Measurements from ENCODE around the gene FADS2. TPM values are rescaled to one million over a fixed set of nuclear protein-coding genes. Genes with fewer than 3 reads are reported as not detected.

Gene FADS2
- total RNA-seq, 4 donors from 2014 or later = 5.4 to 24.8 (median 14.7) TPM

- TF ChIP-seq CTCF (IDR thresholded peaks at IDR 0.05; ENCODE audit: low read depth) = no peak
Measured at GRCh38 chr11:61815790-61816735, 12.0 kb upstream of the FADS2 start.

DNA sequence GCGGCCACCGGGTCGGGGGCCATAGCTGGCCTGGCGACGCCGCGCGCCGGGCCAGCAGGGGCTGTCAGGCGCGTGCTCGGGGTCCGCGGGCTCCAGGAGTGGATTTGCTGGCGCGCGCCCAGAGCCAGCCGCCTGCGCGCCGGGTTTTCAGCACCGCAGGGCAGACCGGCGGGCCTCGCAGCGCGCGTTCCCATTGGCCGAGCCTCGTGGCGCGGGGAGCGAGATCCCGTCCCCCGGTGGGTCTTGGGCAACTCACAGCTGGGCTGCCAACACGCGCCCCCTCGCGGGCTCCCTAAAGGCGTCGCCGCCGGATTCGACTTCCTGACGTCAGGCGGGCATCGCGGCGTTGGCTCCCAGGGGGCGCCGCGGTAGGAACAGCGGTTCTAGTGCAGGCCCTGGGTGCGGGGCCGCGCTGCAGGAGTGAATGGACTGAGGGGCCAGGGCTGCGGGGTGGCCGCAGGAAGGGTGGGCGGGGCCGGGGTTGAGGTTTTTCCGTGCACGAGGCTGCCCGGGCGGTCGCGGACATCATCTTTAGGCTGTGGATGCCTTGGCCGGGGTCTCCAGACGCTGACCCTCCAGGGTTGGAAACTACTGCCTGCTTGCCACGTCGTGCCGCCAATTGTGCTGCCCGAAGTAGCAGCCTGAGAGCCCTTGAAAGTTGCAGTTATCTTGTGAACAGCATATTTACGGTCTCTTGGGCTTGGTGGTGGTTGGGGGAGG lies 11.2 kb upstream of the FADS2 start, which contains the start of gene FADS1:
FADS1 (minus strand) TSS at position 268 of the 720 bp plus-strand sequence; CDS start at position 194, 74 bp downstream.
- TF ChIP-seq CTCF (IDR thresholded peaks at IDR 0.05; ENCODE audit: low read depth) = no peak

DNA sequence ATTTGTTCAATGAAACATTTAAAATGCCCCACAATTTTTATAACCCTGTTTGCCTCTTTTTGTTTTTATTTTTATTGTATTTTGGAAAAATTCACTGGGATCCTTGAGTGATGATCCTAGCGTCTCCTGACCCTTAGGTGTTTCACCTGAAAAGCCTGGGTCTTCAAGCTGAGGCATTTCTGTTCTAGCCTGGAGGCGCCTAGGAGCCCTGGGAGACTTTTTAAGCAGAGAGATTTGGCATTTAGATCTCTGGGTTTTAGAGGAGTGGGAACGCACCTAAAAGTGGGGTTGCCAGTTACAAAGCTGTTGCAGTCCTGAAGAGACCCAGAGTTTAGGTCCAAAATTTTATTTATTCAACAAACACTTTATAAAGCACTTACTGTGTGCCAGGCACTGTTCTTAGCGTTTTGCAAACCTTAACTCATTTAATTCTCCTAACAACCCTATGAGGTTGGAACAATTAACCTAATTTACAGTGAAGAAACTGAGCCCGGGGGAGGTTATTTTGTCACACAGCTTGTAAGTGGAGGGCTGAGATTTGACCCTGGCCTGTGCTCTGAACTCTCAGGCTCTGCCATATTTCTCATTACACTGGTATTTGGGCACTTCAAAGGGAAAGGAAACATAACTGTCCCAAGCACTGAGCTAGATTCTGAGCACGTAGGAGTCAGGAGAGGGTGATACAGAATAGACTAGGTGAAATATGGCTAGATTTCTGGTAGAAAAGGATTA lies 10.5 kb upstream of the FADS2 start:
- TF ChIP-seq CTCF (IDR thresholded peaks at IDR 0.05; ENCODE audit: low read depth) = no peak

DNA sequence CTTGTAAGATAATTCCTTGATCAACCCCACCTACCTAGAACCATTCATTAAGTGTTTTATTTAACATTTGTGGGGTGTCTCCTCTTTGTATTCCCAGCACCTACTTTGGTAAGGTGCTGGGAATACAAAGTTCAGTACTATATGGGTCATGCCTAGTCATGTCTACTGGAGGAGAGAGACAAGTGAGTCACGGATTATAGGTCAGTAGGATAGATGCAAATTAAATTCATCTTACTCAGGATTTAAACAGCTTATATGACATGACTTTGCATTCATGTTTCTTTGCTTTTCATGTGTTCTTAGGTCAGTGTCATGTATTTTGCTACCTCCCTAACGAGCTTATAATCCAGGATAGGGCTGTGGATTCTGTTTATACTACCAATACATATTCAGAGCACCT lies 7.9 kb upstream of the FADS2 start:
- no peak for TF ChIP-seq CTCF (IDR thresholded peaks at IDR 0.05; ENCODE audit: low read depth)

DNA sequence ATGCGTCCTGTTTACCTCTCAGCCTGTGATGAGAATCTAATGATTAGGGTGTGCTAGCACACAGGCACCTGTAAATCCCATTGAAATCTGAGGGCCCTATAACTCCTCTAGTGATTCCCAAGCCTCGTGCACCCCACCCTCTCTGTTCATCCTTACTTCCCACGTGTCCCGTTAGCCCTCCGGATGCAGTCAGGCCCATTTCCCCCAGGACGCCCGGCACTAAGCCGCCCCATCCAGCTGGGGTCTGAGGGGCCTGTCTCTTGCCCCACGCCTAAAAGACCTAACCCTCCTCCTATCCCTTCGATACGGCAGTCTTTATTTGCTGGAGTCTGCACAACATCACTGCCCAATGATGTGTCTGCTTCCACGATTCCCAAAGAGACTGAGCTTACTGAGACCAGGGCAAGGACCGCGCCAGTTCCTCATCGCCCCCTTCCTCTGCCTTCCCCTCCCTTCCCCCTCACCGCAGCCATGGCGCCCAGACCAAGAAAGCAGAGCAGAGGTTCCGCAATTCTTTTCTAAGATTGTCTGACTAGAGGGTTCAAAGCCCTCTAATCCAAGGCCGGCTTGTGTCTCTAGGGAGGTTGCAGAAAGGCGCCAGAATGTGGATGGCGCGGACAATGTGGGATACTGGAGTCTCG lies 1.1 kb upstream of the FADS2 start:
- TF ChIP-seq CTCF (IDR thresholded peaks at IDR 0.05; ENCODE audit: low read depth) = no peak

DNA sequence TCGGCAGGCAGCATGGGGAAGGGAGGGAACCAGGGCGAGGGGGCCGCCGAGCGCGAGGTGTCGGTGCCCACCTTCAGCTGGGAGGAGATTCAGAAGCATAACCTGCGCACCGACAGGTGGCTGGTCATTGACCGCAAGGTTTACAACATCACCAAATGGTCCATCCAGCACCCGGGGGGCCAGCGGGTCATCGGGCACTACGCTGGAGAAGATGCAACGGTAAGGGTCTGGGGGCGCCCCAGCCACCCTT lies 204 bp downstream of the FADS2 start:
- TF ChIP-seq CTCF (IDR thresholded peaks at IDR 0.05; ENCODE audit: low read depth) = no peak
